NCI-H510A treated with DMSO at 0.1 percent for 48 hours (cell line): ENCODE data around the gene UNC45A.
A peak's percentile ranks its signal among the peaks of the same experiment; 100 is the strongest.
"Not testable (repeated sequence)": the region's sequence is repeated elsewhere in the genome, so short reads cannot be mapped to it uniquely, and the experiment has no call there.

Experiments
- DNase-seq: peaks from one replicate; lab custom pipeline; 2025; lab: John Stamatoyannopoulos, UW

UNC45A gene

GRCh38 chr15:90916461-90916860, 18.6 kb upstream of the UNC45A start:
- DNase-seq, result no peak

GRCh38 chr15:90917569-90917968, 17.5 kb upstream of the UNC45A start:
- DNase-seq, result no peak

- no peak for DNase-seq
These were observed 16.9 kb upstream of the UNC45A start for GRCh38 chr15:90918034-90918788.

GRCh38 chr15:90918835-90919234, 16.2 kb upstream of the UNC45A start:
- DNase-seq, result no peak

- DNase-seq, result no peak
These were observed 13.2 kb upstream of the UNC45A start for GRCh38 chr15:90921887-90922286.

GRCh38 chr15:90922712-90923322, 12.3 kb upstream of the UNC45A start:
- DNase-seq, result not testable (repeated sequence)

GRCh38 chr15:90924375-90924774, 10.7 kb upstream of the UNC45A start:
- DNase-seq, result no peak

GRCh38 chr15:90926766-90927165, 8.3 kb upstream of the UNC45A start:
- DNase-seq, result not testable (repeated sequence)

- not testable (repeated sequence) for DNase-seq
These were observed 7.0 kb upstream of the UNC45A start for GRCh38 chr15:90928106-90928505.

- no peak for DNase-seq
These were observed 5.7 kb upstream of the UNC45A start for GRCh38 chr15:90929246-90930019.

GRCh38 chr15:90930861-90931574, 4.1 kb upstream of the UNC45A start:
- peak; percentile 40 for DNase-seq

GRCh38 chr15:90931575-90931827, 3.6 kb upstream of the UNC45A start:
- no peak for DNase-seq

GRCh38 chr15:90931828-90932659, 3.0 kb upstream of the UNC45A start, which contains the start of gene HDDC3:
TSS of gene HDDC3 (minus strand) at chr15:90932549. CDS start at chr15:90932540, 9 bp downstream.
- DNase-seq, result peak; percentile 93

GRCh38 chr15:90932660-90932991, 2.5 kb upstream of the UNC45A start:
- DNase-seq, result no peak

GRCh38 chr15:90933301-90933700, 1.8 kb upstream of the UNC45A start:
- DNase-seq, result no peak

GRCh38 chr15:90934256-90934948, 683 bp upstream of the UNC45A start:
- peak; percentile 89 for DNase-seq

- no peak for DNase-seq
These were observed 1.7 kb downstream of the UNC45A start for GRCh38 chr15:90936823-90937222.

- DNase-seq, result no peak
These were observed 3.2 kb downstream of the UNC45A start for GRCh38 chr15:90938261-90938660.

GRCh38 chr15:90939756-90940155, 4.7 kb downstream of the UNC45A start:
- no peak for DNase-seq

GRCh38 chr15:90941038-90941437, 6.0 kb downstream of the UNC45A start:
- no peak for DNase-seq
